NCI-H146 (cell line): ENCODE results near the gene TMC4.
"Not testable (repeated sequence)": the region's sequence is repeated elsewhere in the genome, so short reads cannot be mapped to it uniquely, and the experiment has no call there.

ENCODE experiments used
- DNase-seq: peaks from one replicate; lab custom pipeline; 2025; lab: John Stamatoyannopoulos, UW

TMC4 gene, protein sequence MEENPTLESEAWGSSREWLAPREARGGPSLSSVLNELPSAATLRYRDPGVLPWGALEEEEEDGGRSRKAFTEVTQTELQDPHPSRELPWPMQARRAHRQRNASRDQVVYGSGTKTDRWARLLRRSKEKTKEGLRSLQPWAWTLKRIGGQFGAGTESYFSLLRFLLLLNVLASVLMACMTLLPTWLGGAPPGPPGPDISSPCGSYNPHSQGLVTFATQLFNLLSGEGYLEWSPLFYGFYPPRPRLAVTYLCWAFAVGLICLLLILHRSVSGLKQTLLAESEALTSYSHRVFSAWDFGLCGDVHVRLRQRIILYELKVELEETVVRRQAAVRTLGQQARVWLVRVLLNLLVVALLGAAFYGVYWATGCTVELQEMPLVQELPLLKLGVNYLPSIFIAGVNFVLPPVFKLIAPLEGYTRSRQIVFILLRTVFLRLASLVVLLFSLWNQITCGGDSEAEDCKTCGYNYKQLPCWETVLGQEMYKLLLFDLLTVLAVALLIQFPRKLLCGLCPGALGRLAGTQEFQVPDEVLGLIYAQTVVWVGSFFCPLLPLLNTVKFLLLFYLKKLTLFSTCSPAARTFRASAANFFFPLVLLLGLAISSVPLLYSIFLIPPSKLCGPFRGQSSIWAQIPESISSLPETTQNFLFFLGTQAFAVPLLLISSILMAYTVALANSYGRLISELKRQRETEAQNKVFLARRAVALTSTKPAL

GRCh38 chr19:54172471-54173358 lies at the start of gene TMC4:
TSS of gene TMC4 (minus strand) at chr19:54173160. CDS start at chr19:54173117, 43 bp downstream.
- DNase-seq: peak; percentile 94

DNA sequence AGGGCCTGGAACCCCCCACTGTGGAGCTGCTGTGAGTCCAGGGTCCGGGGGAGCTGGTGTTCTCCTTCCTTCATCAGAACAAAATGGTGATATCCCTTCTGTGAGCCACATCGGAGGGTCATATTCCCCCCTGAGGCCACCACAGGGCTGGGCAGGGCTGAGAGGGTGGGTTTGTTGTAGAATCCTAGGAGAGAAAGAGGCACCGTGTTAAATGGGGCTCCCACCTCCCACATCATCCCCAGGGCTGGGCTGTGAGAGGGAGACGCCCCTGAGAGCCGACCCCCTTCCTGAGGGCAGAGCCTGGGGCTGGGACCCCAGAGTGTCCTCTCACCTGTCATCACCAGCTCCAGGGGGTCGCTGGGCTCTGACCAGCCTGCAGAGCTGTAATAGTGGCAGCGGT lies 49.0 kb upstream of the TMC4 start:
- DNase-seq: not testable (repeated sequence)

- DNase-seq: not testable (repeated sequence)
Observed at GRCh38 chr19:54219702-54220101, 46.7 kb upstream of the TMC4 start.

DNA sequence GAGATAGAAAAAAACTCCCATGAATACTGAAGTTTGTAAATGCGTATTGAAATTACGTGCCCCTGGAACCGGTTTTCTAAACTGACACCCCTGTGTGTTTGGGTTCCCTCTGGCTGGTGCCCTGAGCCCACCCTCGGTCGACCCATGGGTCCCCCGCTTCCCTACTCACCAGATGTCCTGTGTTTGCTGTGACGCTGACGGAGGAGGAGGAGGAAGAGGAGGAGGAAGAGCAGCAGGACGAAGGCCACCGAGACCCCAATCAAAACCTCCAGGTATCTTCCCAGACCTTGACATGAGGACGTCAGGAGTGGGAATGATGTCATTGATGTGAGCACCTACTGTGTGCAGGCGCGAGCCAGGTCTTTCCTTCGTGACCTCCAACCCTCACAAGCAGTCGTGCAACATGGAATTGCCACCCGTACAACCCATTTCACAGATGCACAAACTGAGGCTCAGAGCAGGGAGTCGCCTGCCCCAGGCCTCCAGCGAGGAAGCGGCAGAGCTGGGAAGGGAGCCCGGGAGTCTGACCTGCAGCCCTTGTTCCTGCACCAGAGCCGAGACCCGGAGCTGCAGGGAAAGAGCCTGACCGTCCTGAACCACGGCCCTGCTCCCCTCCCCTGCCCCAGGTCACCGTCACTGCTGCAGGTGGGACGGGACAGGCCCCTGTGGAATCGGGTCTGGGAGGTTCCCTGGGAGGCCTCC lies 46.2 kb upstream of the TMC4 start:
- DNase-seq: no peak

DNA sequence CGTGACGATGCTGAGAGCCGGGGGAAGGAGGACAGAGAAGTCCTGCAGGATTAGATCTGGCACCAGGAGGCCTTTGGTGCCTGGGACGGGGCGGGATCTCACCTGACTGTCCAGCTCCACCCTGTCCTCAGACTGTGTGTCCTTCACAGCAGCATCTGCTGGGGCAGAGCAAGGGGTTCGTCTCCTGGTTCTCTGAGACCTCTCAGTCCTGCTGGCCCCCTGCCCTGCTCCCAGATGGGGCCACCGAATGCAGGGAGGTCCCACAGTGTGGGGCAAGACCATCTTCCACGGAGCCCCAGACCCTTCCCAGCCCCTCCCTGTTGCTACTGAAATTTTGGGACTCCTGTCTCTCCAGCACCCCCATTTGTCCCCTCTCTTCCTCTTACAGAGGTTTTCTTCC lies 45.3 kb upstream of the TMC4 start:
- no peak for DNase-seq

DNA sequence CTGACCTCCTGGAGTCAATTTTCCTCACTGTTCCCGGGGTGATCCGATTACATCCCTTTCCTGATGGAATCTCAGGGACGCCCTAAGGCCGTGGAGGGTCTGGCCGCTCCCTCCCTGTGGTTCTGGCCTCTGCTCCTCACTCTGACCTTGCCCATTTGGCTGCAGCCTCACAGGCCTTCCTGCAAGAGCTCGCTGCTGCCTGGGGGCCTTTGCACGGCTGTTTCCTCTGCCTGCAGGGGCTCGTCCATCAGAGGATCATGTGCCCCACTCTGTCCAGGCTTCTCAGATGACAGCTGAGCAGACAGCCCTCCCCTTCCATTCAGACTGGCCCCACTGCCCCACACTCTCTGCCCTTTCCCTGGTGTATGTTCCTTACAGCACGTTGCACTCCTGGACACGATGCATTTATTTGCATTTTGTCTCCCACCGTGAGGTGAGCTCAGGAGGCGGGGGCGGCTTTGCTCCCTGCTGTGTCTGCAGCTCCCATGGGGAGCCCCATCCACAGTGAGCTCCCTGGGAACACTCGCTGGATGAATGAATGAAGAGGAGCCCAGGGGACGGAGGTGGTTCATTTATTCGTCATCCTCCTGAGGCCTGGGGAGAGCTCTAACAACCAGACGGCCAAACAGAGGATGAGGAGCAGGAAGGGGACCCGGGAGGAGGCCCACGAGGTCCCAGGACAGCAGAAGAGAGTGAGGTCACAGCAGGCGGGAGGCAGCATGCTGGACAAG lies 44.7 kb upstream of the TMC4 start:
- not testable (repeated sequence) for DNase-seq

DNA sequence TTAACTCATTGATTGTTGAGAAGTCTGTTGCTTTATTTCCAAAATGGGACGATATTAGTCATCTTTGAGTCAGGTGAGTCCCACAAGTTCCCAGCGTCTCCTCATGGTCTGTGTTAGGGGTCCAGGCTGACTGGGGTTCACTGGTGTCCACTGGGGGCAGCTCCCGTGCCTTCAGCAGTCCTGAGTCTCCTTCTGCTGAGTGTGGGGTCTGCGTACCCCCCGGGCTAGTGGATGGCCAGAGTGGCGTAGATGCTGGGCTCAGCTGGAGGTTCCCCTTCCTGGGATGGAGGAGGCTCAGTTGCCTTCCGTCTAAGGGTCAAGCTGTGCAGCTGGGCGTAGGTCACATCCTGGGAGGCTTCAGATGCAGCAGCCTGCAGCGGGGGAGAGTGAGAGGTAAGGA lies 43.9 kb upstream of the TMC4 start:
- no peak for DNase-seq

DNA sequence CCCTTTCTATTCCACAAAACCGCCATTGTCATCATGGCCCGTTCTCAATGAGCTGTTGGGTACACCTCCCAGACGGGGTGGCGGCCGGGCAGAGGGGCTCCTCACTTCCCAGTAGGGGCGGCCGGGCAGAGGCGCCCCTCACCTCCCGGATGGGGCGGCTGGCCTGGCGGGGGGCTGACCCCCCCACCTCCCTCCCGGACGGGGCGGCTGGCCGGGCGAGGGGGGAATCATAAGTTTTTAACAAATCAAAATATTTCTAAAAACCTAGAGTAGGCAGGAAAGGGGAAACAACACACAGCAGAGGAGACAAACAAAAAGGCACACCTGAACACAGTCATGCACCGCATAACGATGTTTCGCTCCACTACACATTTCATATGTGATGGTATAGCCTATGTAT lies 41.8 kb upstream of the TMC4 start:
- not testable (repeated sequence) for DNase-seq

DNA sequence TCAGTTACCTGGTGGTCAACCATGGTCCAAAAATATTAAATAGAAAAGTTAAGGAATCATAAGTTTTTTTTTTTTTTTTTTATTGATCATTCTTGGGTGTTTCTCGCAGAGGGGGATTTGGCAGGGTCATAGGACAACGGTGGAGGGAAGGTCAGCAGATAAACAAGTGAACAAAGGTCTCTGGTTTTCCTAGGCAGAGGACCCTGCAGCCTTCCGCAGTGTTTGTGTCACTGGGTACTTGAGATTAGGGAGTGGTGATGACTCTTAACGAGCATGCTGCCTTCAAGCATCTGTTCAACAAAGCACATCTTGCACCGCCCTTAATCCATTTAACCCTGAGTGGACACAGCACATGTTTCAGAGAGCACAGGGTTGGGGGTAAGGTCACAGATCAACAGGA lies 41.3 kb upstream of the TMC4 start:
- DNase-seq: not testable (repeated sequence)

GRCh38 chr19:54211235-54211634 lies 38.3 kb upstream of the TMC4 start:
- DNase-seq: no peak

- peak; percentile 87 for DNase-seq
Observed at GRCh38 chr19:54209811-54210494, 37.0 kb upstream of the TMC4 start.

GRCh38 chr19:54209058-54209810 lies 36.3 kb upstream of the TMC4 start:
- DNase-seq: no peak

DNA sequence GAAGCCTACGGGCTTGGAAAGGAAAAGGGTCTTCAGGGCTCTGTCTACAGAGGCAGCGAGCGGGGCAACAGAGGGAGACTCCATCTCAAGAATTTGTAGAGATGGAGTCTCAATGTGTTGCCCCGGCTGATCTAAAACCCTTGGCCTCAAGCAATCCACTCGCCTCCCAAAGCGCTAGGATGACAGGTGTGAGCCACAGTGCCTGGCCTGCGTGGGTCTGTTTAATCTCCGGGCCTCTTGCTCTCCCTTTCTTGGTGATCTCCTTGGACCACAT lies 35.8 kb upstream of the TMC4 start:
- no peak for DNase-seq

DNA sequence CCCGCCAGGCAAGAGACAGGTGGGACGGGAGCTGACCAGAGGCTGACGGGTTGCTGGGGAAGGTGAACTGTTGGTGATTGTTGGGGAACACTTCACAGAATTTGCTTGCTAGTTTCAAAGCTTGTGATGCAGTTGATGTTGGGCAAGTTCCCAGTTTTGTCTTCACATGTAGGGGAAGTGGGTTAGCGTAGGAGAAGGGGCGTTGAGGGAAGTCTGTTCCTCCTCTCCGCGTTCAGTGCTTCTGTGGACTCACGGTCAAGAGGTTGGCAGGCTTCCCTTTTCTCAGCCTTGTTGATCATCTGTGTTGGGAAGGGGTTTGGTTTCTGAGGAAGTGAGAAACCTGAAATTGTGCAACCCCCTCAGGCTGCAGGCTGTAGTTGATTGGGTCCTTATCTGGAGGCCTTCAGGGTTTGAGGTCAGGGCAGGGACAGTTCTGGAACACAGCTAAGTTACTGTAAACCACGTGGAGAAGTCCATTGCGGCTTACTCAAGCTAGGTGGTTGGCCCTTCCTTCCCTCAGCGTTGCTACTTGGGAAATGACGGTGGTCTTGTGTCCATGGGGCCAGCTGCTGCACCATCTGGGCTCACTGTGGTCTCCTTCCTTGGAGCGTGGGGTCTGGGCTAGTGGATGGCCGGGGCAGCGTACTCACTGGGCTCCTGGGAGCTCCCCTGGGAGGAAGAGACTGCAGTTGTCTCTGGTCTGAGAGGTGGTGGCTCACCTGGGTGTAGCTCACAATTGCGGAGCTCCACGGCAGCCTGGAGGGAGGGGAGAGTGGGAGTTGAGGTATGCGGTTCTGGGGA lies 35.2 kb upstream of the TMC4 start:
- DNase-seq: no peak

- DNase-seq: no peak
Observed at GRCh38 chr19:54207676-54207982, 34.7 kb upstream of the TMC4 start.

GRCh38 chr19:54207193-54207592 lies 34.2 kb upstream of the TMC4 start:
- not testable (repeated sequence) for DNase-seq

DNA sequence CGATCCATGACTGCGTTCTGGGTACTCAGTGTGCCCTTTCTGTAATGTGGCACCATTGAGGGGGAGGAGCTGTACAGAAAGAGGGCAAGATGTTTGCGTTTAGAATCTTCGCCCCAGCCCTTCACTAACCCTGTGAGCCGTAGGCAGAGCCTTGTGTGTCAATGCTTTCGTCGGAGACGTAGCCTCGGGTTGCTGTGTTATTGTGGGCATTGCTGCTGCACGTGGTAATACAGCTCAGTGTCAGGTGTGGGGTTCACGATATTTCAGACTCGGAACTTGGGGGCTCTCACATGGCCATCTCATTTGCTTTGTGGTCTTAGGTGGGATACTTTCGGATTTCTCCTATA lies 33.8 kb upstream of the TMC4 start:
- no peak for DNase-seq

DNA sequence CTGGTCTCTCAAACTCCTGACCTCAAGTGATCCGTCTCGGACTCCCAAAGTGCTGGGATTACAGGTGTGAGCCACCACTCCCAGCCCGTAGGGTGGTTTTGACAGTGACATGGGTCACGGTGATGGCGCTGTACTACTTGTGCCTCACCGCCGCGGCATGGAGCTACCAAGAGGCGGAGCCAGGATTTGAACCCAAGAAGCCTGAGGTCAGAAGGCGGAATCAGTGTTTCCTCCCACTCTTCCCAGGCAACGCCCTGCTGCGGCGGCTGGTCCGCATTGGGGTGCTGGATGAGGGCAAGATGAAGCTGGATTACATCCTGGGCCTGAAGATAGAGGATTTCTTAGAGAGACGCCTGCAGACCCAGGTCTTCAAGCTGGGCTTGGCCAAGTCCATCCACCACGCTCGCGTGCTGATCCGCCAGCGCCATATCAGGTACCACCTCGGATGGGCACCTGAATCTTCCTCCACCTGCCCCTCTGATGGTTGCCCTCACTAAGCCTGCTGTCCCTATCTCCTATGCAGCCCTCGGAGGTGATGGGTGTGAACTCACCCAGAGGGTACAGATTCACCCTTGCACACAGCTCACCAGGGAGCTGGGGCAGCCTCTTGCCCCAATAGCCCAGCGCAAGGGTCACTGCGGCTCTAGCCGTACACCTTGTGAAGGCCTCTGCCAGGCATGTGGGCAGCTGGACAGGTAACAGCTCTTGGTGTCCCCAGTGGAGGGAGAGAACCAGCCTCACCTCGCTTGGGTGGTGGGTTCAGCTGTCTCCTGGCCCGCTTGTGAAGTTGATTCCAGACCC lies 33.3 kb upstream of the TMC4 start:
- DNase-seq: no peak
